Spleen (tissue), 13 donors: ENCODE measurements around the gene OR1I1. TPM values are rescaled to one million over a fixed set of nuclear protein-coding genes. Genes with fewer than 3 reads are reported as not detected.

ENCODE experiments used
- DNase-seq: peaks from one replicate; pipeline ENCODE4 v3.0.0-alpha.2; 2020
- H3K27ac ChIP-seq, 8 donors: fragments of 200-600 bp; sonication (generic) in 7 of 8; 1 replicate in 4 of 8; 2 replicates in 4 of 8; pipeline versions ENCODE4 v1.5.0 to v1.8.0; 2016 to 2021; ENCODE audit warnings: inconsistent platforms in 4 of 8, mild to moderate bottlenecking in 4 of 8, moderate library complexity in 1 of 8
- H3K27me3 ChIP-seq, 7 donors: fragments of 200-600 bp; sonication (generic) in 6 of 7; replicated peaks in 1 of 7; 1 replicate in 4 of 7; 2 replicates in 3 of 7; pipeline versions ENCODE4 v1.5.0 to v1.8.0; 2016 to 2021; ENCODE audit warnings: inconsistent platforms in 3 of 7, mild to moderate bottlenecking in 1 of 7
- H3K36me3 ChIP-seq, 6 donors: fragments of 200-600 bp; sonication (generic) in 5 of 6; 1 replicate in 4 of 6; 2 replicates in 2 of 6; pipeline versions ENCODE4 v1.5.0 to v1.8.0; 2016 to 2021; ENCODE audit warnings: inconsistent platforms in 2 of 6
- H3K4me1 ChIP-seq, 6 donors: fragments of 200-600 bp; sonication (generic) in 5 of 6; 1 replicate in 3 of 6; 2 replicates in 3 of 6; pipeline versions ENCODE4 v1.5.0 to v1.8.0; 2016 to 2021; ENCODE audit warnings: inconsistent platforms in 3 of 6
- H3K4me3 ChIP-seq, 8 donors: fragments of 200-600 bp; sonication (generic) in 7 of 8; 1 replicate in 4 of 8; 2 replicates in 4 of 8; pipeline versions ENCODE4 v1.5.0 to v1.8.0; 2016 to 2021; ENCODE audit warnings: inconsistent platforms in 4 of 8, mild to moderate bottlenecking in 4 of 8, moderate library complexity in 2 of 8
- H3K9me3 ChIP-seq, 8 donors: fragments of 200-600 bp; sonication (generic) in 7 of 8; 1 replicate in 4 of 8; 2 replicates in 4 of 8; pipeline versions ENCODE4 v1.5.0 to v1.8.0; 2016 to 2021; ENCODE audit warnings: inconsistent platforms in 4 of 8
- POLR2A ChIP-seq, 3 donors: fragments of 450-650 bp; IDR thresholded peaks; one replicate each; pipeline ENCODE4 v1.5.1; 2017; ENCODE audit warnings: antibody characterized with exemption in 3 of 3, mild to moderate bottlenecking in 1 of 3
- POLR2AphosphoS5 ChIP-seq, 3 donors: sonication (generic); formaldehyde crosslinking; IDR thresholded peaks; one replicate each; pipeline ENCODE4 v1.5.1; 2017; ENCODE audit warnings: antibody characterized with exemption in 3 of 3
- WGBS, 5 donors: extraction: QIAGEN DNeasy Blood & Tissue Kit in 3 of 5; methylation state at CpG; one replicate each; pipeline versions ENCODE4 v1.1.5 to v1.1.7; 2013 to 2018; 5-methylcytosine and 5-hydroxymethylcytosine counted together
- intact Hi-C: fragments of 100-400 bp; cut with DNase I; formaldehyde crosslinking; loops from one replicate; pipeline ENCODE4 v1.15.0; 2023; ENCODE audit warnings: low total_unique reads
- long read RNA-seq, 2 donors: transcript quantifications; one replicate each; lab custom pipeline, GENCODE V29; 2026
- polyA plus RNA-seq, 3 donors: library from polyadenylated mRNA; stranded (reverse); fragments of 200-250 nt; gene quantifications; one replicate each; pipeline ENCODE4 v1.2.1, GENCODE V29; 2013
- total RNA-seq, 7 donors: library from RNA; depleted of rRNA in 3 of 7; stranded (reverse); fragments of >200 nt in 3 of 7; fragmentation: NEBNext Ultra II Directional in 4 of 7; extraction: Animal tissue kit (Norgen Biotek cat#: 25700) in 4 of 7; gene quantifications; one replicate each; pipeline versions ENCODE4 v1.1.0 to v1.2.1, GENCODE V29; 2016 to 2021
- TF ChIP-seq, protein P1 (sequence below), 11 experiments: fragments of 200-600 bp in 7 of 11; fragments of 450-650 bp in 4 of 11; sonication (generic) in 4 of 11; IDR thresholded peaks in 8 of 11; conservative IDR thresholded peaks in 3 of 11; 1 replicate in 7 of 11; 2 replicates in 4 of 11; pipeline versions ENCODE4 v1.4.0 to v1.8.0; 2016 to 2021; ENCODE audit warnings: antibody characterized with exemption in 11 of 11, inconsistent platforms in 4 of 11, mild to moderate bottlenecking in 1 of 11
- donor health status: healthy with polysubstance abuse.
- donor health status: DM: no; HTN: no; CAD: no; lungs with moderate emphysema.
- donor health status: DM: no; HTN: no; CAD: no.
- donor health status: Bipolar disorder and iron deficiency.
- donor health status: healthy.
- donor health status: DM: no; HTN: no; CAD: no.
- donor health status: DM: yes; HTN: yes; CAD: no.

Gene OR1I1, protein sequence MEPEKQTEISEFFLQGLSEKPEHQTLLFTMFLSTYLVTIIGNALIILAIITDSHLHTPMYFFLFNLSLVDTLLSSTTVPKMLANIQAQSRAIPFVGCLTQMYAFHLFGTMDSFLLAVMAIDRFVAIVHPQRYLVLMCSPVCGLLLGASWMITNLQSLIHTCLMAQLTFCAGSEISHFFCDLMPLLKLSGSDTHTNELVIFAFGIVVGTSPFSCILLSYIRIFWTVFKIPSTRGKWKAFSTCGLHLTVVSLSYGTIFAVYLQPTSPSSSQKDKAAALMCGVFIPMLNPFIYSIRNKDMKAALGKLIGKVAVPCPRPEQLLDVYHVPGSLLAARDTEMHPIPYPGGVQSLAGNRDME
- not detected for total RNA-seq
- polyA plus RNA-seq, result under 1 TPM in 1 of 3 donors, not detected in 2; 0.06 TPM
- long read RNA-seq, donor 1, result 0 reads
- long read RNA-seq, donor 2, partial matches to known transcripts, result 0 of 1 reads
- long read RNA-seq, donor 2, other reads (novel, unspliced or antisense), result 0 of 1 reads

DNA sequence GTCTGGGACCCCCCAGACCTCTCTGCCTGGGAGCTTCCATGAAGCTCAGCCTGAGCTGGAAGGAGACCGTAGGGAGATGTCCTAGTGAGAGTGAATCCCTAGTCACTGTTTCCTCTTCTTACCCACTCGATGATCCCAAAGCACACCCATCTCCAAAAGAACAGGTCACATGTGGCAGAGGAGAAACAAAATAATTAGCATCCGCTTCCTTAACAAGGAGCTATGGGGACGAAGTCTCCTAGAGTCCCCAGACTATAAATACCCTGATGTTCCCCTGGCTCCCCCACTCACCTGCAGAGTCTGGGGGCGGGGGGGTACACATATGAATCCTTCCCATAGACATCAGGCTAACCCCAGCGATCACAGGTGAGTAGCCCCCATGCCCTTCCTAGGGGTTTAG lies at the start of gene OR1I1:
Gene OR1I1, plus strand, starts transcription at position 301 of the 400 bp plus-strand sequence. CDS start 4,855 bp downstream, outside the sequence.
- Histone ChIP-seq H3K9me3 (no peaks in the 10 kb centered on the region), H3K27ac (no peak within 1 kb of the TSS), H3K4me1 (no peaks in the 10 kb centered on the region), H3K36me3 (no peaks in the 10 kb centered on the region), H3K4me3 (no peak within 1 kb of the TSS), H3K27me3 (peaks cover 0 to 89% (median 6%) of the 10 kb centered on the region in 7 donors)
- intact Hi-C loops, result no loop called here
- TF ChIP-seq, protein P1, sequence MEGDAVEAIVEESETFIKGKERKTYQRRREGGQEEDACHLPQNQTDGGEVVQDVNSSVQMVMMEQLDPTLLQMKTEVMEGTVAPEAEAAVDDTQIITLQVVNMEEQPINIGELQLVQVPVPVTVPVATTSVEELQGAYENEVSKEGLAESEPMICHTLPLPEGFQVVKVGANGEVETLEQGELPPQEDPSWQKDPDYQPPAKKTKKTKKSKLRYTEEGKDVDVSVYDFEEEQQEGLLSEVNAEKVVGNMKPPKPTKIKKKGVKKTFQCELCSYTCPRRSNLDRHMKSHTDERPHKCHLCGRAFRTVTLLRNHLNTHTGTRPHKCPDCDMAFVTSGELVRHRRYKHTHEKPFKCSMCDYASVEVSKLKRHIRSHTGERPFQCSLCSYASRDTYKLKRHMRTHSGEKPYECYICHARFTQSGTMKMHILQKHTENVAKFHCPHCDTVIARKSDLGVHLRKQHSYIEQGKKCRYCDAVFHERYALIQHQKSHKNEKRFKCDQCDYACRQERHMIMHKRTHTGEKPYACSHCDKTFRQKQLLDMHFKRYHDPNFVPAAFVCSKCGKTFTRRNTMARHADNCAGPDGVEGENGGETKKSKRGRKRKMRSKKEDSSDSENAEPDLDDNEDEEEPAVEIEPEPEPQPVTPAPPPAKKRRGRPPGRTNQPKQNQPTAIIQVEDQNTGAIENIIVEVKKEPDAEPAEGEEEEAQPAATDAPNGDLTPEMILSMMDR (IDR thresholded peaks at IDR 0.05 in 8 of 11, conservative IDR thresholded peaks at IDR 0.05 in 3 of 11), result no peak
- no peak for TF ChIP-seq POLR2AphosphoS5 (IDR thresholded peaks at IDR 0.05)
- TF ChIP-seq POLR2A (IDR thresholded peaks at IDR 0.05), result no peak
- WGBS, 5 donors, result 54 to 73% (median 68%) methylated on average over 6 of the region's 6 CpGs
- DNase-seq, result no peak

DNA sequence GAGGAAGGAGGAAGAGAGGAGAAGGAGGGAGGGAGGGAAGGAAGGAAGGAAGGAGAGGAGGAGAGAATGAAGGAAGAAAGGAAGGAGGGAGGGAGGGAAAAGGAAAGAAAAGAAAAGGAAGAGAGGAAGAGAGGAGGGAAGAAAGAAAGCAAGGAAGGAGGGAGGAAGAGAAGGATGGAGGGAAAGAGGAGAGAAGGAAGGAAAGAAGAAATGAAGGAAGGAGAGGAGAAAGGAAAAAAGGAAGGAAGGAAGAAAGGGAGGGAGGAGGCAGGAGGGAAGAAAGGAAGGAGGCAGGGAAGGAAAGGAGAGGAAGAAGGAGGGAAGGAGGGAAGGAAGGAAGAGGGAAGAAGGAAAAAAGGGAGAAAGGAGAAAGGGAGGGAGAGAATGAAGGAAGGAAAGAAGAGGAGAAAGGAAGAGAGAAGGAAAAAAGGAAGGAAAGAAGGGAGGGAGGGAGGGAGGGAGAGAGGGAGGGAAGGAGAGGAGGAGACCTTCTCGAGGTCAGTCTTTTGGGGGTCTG lies 46.2 kb upstream of the OR1I1 start:
- 36 to 68% (median 50%) methylated on average over 1 of the region's 1 CpG for WGBS, 5 donors
- Histone ChIP-seq H3K27me3 (peaks cover 0 to 58% (median 4%) of the 10 kb centered on the region in 7 donors), H3K9me3 (no peaks in the 10 kb centered on the region), H3K36me3 (no peaks in the 10 kb centered on the region), H3K4me1 (no peaks in the 10 kb centered on the region), H3K27ac (no peak overlapping the region), H3K4me3 (no peak overlapping the region)
- no peak for DNase-seq
- TF ChIP-seq, protein P1 (IDR thresholded peaks at IDR 0.05 in 8 of 11, conservative IDR thresholded peaks at IDR 0.05 in 3 of 11), result no peak
- intact Hi-C loops, result no loop called here

DNA sequence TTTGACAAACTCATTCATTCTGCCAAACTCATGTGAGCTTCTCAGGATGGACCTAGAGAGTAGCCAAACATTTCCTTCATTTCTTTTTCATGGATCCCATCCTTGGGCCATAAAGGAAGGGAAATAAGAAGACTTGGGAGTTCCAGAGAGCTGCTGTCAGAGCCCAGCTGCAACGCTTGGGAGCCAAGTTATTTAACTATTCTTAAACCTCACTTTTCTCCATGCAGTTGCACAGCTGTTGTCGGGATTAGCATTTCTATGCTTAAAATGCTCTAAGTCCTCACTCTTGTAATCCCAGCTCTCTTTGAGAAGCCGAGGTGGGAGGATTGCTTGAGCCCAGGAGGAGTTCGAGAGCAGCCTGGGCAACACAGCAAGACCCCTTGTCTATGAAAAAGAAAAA lies 44.4 kb upstream of the OR1I1 start:
- Histone ChIP-seq H3K4me3 (no peak overlapping the region), H3K36me3 (no peaks in the 10 kb centered on the region), H3K9me3 (no peaks in the 10 kb centered on the region), H3K27me3 (peaks cover 0 to 72% (median 4%) of the 10 kb centered on the region in 7 donors), H3K4me1 (no peaks in the 10 kb centered on the region), H3K27ac (no peak overlapping the region)
- DNase-seq, result no peak
- TF ChIP-seq, protein P1 (IDR thresholded peaks at IDR 0.05 in 8 of 11, conservative IDR thresholded peaks at IDR 0.05 in 3 of 11), result no peak
- intact Hi-C loops, result no loop called here
- WGBS, 5 donors, result 57 to 66% (median 62%) methylated on average over 4 of the region's 4 CpGs

DNA sequence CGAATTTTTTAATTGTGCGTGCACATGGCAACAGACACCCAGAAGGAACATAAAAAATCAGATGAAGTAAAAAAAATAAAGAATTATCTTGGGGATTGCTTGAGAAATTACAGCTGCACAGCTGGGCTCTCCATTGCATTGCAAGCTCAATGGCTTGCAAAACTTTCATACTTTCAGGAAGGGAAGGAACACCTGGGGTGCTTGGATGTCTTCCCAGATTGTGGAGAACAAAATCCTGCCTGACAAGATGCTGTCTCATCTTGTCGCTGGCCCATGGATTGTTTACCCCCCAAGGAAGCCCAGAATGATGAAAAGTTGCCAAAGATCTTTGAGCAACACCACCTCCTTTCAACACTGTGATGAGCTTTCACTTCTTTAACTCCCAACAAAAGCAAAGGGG lies 43.7 kb upstream of the OR1I1 start:
- Histone ChIP-seq H3K4me1 (no peaks in the 10 kb centered on the region), H3K4me3 (no peak overlapping the region), H3K27ac (no peak overlapping the region), H3K36me3 (no peaks in the 10 kb centered on the region), H3K27me3 (peaks cover 0 to 74% (median 4%) of the 10 kb centered on the region in 7 donors), H3K9me3 (no peaks in the 10 kb centered on the region)
- no peak for TF ChIP-seq POLR2A (IDR thresholded peaks at IDR 0.05)
- TF ChIP-seq, protein P1 (IDR thresholded peaks at IDR 0.05 in 8 of 11, conservative IDR thresholded peaks at IDR 0.05 in 3 of 11), result no peak
- no peak for TF ChIP-seq POLR2AphosphoS5 (IDR thresholded peaks at IDR 0.05)
- no peak for DNase-seq
- 56 to 74% (median 68%) methylated on average over 3 of the region's 3 CpGs for WGBS, 5 donors
- intact Hi-C loops, result no loop called here
